ENCODE measurements around the gene CDK4. TPM values are rescaled to one million over a fixed set of nuclear protein-coding genes. Genes with fewer than 3 reads are reported as not detected.

The CDK4 gene
- total and polyA plus RNA-seq, 2 of the 13 experiments (the other 11 are each of a cell fraction or from before 2014, with no cell fraction given): 191 to 209 TPM

DNA sequence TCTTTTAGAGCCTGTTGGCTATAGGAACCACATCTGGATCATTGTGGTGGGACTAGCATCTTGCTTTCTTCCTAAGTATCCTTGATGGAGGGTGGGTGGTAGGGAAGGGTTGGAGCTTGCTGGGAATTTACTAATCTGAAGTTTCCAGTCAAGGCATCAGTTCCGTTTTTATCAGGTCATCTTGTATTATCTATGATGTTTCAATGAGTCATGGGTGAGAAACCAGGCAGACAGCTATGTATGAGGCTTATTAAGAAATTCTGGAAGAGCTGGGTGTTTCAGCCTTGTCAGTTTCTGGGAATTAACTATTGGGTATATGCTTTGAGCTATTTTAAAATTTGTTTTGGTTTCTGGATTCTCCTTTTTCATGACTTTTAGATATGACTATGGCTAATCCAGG is 41.8 kb upstream of the CDK4 start:
- WGBS (ENCODE audit: low lambda C conversion rate): 77% methylated on average over 1 of the region's 1 CpG
- Histone ChIP-seq H3K27me3 (ENCODE audit: control insufficient read depth in 1 of 2, insufficient read depth in 2 of 2, low read length in 2 of 2) (no peaks in the 10 kb centered on the region), H3K4me2 (ENCODE audit: low read depth, low read length) (no peak overlapping the region), H3K36me3 (replicated peaks in 1 of 2; ENCODE audit: control insufficient read depth in 1 of 2, insufficient read depth in 2 of 2, low read length in 2 of 2) (peaks cover 10 to 71% of the 10 kb centered on the region in 2 experiments), H3K9me3 (ENCODE audit: low read length) (no peaks in the 10 kb centered on the region), H4K20me1 (ENCODE audit: insufficient read depth, low read length) (no peaks in the 10 kb centered on the region), H3K9ac (ENCODE audit: insufficient read depth, low read depth, low read length) (no peak overlapping the region), H2AFZ (ENCODE audit: low read length) (no peak overlapping the region), H3K4me3 (replicated peaks in 1 of 3; ENCODE audit: insufficient read depth in 1 of 3, low read depth in 2 of 3, low read length in 3 of 3) (no peak overlapping the region), H3K79me2 (ENCODE audit: insufficient read depth, low read length) (no peaks in the 10 kb centered on the region), H3K27ac (ENCODE audit: extremely low read length, insufficient read depth, low read length) (no peak overlapping the region), H3K4me1 (ENCODE audit: insufficient read depth, low read length) (no peaks in the 10 kb centered on the region)
- BruUV-seq (replicated peaks): no TSS peak
- intact Hi-C loops (cut with micrococcal nuclease; ENCODE audit: unreplicated experiment): no loop called here
- POLR2A ChIA-PET: no interaction called here
- CTCF ChIA-PET (ENCODE audit: low intra/inter-chr PET ratio, low total read pairs): interaction anchor here (1.2 kb wide), 1 partner anchor 112 kb away, joined by 3 read pairs; no protein-coding TSS in a partner anchor
- FAIRE-seq (no peak), ATAC-seq (no peak), DNase-seq (ENCODE audit: low spot score) (no peak)
- in situ Hi-C loops (cut with HindIII; ENCODE audit: extremely low pct_ligation_motif_present, low pct_unique_long_range_greater_than_20kb): no loop called here
- TF ChIP-seq PRMT3 (CRISPR knock-in tag; IDR thresholded peaks at IDR 0.05; ENCODE audit: borderline replicate concordance, low read depth) (no peak), BCL6 (CRISPR knock-in tag; IDR thresholded peaks at IDR 0.05) (no peak), SALL1 (CRISPR knock-in tag; IDR thresholded peaks at IDR 0.05) (no peak), ZNF143 (CRISPR knock-in tag; IDR thresholded peaks at IDR 0.05) (no peak), CREB1 (IDR thresholded peaks at IDR 0.05) (no peak), CREB1 (CRISPR knock-in tag; IDR thresholded peaks at IDR 0.05) (no peak), FOSL2 (CRISPR knock-in tag; IDR thresholded peaks at IDR 0.05) (no peak), ZNF235 (CRISPR knock-in tag; IDR thresholded peaks at IDR 0.05; ENCODE audit: borderline replicate concordance) (no peak), ELK4 (CRISPR knock-in tag; IDR thresholded peaks at IDR 0.05; ENCODE audit: borderline replicate concordance) (no peak), ZMAT3 (CRISPR knock-in tag; conservative IDR thresholded peaks at IDR 0.05) (no peak), NPAS2 (CRISPR knock-in tag; IDR thresholded peaks at IDR 0.05; ENCODE audit: borderline replicate concordance) (no peak), ZNF362 (CRISPR knock-in tag; IDR thresholded peaks at IDR 0.05; ENCODE audit: borderline replicate concordance) (no peak), NFE2L2 (IDR thresholded peaks at IDR 0.05; ENCODE audit: low read length) (no peak), ZNF558 (CRISPR knock-in tag; IDR thresholded peaks at IDR 0.05; ENCODE audit: borderline replicate concordance) (no peak), ZNF891 (CRISPR knock-in tag; IDR thresholded peaks at IDR 0.05) (no peak), GPBP1L1 (CRISPR knock-in tag; IDR thresholded peaks at IDR 0.05) (no peak), MXI1 (IDR thresholded peaks at IDR 0.05; ENCODE audit: borderline replicate concordance, low read depth, low read length) (no peak)
